HTERT RPE-1 (cell line): Measurements from ENCODE around the gene SDK2.

Experiments used
- in situ Hi-C: fragments of 300-500 bp; cut with MboI; formaldehyde crosslinking; loops from 4 replicates; pipeline ENCODE4 v1.14.3; 2020; ENCODE audit warnings: low sequenced_read_pairs

SDK2 gene

DNA sequence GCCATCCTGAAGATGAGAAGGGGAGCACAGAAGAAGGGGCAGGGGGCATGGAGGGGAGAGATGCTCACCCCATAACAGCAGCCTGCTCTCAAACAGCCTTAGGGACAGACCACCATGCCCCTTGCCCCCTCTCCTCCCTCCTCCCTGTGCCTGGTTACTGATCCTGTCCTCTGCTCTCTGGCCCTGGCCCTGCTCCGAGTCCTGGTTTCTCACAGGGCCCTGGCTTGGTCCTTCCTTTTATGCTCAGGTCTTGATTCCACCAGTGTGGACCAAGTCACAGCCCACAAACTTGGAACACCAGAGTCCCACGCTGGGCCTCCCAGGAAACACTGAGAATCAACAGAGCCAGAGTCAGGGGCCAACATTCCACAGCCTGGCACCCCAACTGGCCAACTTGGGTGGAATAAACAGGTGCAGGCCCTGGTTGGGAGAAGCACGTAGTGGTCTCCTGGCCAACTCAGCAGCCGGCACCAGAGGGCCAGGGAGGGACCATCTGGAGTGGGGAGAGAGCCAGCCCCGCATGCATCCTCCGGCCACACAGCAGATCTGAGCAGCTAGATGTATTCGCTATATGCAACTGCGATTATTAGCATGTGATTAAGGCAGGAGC lies 287.6 kb downstream of the SDK2 start:
- in situ Hi-C loops, result no loop called here

DNA sequence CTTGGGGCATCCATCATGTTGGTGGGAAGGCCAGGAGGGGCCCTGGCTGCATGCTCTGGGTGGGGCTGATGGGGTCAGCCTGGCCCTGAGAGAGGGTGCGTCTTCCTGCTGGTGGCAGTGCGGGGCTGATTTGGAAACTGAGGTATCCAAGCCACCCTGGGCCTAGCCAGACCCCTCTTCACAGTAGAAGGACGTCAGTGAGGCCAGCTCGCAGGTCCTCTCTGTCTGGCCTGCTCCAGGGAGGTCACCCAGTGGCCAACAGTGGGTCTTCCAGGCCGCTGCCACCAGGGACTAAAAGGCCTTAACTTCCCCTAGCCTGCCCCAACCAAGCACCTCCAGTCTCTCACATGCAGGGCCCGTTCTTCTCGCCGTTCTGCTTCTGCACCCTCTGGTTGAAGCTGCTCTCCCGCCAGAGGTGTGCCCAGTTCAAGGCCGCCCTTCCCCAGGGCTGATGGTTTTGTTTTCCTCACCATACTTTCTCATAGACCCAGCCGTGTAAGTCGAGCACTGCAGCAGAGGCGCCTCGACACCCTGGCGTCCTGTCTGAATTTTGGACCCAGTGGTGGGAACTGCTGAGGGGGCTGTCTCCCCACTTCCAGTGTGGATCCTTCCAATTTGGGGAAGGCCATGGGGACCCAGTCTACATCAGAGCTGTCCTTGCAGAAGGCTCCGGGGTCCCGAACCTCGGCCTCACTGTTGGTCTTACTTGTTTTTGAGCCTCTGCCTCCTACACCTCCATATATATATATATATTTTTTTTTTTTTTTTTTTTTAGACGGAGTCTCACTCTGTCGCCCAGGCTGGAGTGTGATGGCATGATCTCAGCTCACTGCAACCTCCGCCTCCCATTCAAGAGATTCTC lies 289.6 kb downstream of the SDK2 start:
- in situ Hi-C loops, result no loop called here

DNA sequence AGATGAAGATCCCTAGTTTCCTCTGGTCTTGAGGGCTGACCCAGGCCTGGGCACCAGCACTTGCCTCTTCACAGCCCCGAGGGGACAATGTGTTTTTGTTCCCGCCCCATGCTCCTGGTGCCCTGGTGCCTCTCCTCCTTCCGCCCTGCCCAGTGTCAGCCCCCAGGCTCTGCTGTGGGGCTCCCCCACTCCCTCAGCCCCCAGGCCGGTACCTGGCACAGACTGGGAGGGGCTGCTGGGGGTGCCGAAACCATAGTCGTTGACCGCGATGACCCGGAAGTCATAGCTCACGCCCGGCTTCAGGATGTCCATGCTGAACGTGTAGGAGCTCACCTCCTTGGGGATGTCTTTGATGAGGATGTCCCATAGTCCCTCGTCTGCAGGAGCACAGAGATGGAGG lies 292.0 kb downstream of the SDK2 start:
- in situ Hi-C loops, result no loop called here

DNA sequence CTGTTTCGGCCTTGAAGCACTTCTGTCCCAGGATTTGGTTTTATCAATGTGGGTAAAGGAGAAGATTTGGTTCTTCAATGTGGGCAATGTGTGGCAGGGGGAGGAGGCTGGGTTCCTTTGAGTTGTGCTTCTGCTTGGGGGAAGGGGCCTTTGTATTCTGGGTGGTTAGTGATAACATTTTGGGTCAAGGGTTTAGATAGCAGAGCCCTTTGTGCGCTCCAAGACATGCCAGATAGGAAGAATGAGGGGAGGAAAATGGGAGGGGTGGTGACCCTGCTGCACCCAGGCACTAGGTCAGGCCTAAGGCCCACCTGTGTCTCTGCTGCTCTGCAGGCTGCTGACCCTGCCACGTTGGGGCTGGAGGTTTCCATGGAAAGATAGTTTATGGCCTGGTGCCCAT lies 292.5 kb downstream of the SDK2 start:
- in situ Hi-C loops, result no loop called here

DNA sequence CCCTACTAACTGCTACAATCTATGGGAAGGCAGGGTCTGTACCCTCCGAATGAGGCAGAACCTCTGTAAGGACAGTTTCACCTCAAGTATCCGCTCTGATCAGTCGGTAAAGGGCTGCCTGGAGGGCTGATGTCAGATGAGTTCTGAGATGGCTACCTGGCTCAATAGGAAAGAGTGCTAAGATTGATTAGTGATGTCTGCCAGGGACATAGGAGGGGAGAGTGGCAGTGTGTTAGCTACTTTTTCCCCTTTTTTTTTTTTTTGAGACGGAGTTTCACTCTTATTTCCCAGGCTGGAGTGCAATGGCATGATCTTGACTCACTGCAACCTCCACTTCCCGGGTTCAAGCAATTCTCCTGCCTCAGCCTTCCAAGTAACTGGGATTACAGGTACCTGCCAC lies 293.4 kb downstream of the SDK2 start:
- in situ Hi-C loops, result no loop called here

DNA sequence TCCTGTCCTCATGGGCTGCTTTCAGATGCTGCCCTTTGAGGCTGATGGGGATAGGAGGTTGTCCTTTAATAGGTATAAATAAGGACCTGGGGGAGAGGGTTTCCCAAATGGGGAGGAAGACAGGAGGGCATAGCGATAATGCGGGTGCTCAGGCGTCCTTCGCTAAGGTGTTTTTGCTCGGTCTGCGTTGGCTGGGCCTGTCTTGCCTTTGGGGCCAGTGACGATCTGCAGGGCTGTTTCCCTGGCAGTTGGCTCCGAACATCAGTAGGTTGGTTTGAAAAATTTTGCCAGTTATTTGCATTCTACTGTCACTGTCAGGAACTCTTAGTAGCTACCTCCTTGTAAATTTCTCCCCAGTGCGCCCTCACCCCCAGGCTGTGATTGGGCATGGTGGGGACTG lies 294.6 kb downstream of the SDK2 start:
- in situ Hi-C loops, result no loop called here

DNA sequence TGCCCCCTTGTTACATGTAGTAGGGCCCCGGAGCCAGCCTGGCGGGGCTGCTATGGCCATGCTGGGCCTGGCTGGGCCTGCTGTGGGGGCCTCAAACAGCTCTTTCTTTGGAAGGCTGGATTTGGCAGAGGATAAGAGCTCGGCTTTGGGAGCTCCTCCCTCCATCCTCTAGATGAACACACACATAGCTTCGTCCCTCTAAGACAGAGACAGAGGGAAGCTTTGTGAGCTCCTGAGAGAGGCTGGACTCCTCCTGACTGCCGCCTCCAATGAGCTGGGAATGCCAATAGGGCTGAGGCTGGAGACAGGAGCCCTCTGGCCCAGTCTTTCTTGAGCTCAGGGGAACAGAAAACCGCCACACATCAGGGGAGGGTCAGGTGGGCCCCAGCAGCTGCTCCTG lies 295.1 kb downstream of the SDK2 start:
- in situ Hi-C loops, result no loop called here

DNA sequence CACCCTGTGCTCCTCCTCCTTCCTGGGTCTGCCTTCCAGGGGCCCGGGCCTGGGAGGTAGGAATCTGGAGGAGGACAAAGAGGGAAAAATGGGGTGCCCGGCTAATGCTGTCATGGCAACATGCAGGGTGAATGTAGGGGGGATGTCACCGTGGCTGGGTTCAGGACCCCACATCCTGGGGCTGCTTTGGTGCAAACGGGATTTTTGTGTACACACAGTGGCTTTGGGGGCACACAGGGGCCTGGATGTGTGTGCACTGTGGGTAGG lies 295.5 kb downstream of the SDK2 start:
- in situ Hi-C loops, result no loop called here

DNA sequence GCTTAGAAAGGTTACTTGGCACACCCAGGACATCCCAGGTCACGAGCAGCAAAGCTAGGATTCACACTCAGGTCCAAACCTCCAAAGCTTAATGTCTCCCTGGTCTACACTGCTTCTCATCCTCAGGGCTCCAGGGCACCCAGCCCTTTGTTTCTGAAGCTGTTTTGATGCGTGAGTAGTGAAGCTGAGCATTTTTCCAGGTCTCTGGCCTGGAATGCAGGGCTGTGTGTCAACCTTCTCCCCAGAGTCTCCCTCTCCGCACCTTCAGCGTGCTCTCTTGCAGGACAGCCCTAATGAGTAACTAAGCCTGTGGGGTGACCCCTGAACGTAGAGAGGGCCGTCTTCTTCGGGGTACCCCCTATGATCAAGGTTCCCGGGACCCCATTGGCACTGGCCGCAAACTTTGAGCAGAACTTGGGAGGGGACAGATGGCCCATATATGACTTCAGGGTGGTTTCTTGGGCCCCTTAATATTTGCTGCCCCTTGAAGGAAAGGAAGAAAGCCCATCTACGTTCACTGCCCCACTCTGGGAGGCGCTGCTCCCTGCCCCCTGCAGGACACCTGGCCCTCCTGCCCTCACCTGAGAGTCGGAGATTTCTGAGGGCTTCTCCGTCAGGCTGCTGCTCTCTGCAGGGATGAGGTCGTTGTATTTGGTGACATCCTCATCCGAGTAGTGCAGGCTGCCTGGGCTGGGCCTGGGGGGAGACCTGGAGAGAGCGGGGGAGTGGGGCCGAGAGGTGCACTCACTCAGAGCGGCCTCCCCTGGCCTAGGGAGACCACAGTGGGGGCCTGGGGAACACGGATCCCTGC lies 296.0 kb downstream of the SDK2 start:
- in situ Hi-C loops, result no loop called here

DNA sequence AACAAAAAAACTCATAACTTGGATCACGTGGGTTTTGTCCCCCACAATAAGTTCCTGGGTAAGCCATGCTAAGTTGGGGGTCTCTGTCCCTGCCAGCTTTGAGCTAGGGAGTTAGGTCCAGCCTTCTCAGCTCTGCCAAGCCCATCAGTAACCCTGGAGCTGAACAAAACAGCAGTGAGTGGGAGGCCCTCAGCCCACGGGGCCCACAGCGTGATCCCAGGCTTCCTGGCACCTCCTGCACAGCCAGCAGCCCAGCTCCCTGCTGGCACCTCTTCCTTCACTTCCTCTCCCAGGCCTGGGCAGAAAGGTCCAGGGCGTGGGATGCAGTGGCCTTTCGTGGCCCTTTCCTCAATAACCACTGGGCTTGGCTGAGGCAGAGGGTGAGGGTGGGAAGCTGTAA lies 296.9 kb downstream of the SDK2 start:
- in situ Hi-C loops, result no loop called here

DNA sequence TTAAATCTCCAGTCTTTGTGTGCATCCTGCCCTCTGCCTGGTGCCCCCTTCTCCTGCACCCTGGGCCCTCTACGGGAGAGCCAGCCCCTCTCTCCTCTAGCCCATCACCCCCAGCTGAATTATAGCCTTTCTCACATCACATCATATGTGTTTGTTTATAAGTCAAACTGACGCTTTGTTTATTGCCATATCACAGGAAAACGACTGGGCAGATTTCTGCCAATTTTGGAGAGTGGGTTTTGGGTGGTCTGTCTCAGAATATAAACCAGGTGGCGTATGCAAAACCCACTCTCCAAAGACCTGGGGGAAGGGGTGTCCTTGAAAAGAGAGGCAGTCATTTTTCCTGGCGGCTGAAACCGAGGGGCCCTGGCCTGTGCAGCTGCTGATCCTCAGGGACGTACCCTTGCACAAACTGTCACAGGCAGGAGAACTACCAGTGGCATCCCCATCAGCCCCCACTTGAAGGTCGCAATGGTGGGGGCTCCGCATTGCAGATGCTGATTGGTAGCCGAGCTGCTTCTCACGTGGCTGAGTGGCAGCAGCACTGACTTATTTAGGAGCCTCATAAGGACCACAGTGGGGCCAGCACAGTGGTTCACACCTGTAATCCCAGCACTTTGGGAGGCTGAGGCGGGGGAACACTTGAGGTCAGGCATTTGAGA lies 297.6 kb downstream of the SDK2 start:
- in situ Hi-C loops, result no loop called here

DNA sequence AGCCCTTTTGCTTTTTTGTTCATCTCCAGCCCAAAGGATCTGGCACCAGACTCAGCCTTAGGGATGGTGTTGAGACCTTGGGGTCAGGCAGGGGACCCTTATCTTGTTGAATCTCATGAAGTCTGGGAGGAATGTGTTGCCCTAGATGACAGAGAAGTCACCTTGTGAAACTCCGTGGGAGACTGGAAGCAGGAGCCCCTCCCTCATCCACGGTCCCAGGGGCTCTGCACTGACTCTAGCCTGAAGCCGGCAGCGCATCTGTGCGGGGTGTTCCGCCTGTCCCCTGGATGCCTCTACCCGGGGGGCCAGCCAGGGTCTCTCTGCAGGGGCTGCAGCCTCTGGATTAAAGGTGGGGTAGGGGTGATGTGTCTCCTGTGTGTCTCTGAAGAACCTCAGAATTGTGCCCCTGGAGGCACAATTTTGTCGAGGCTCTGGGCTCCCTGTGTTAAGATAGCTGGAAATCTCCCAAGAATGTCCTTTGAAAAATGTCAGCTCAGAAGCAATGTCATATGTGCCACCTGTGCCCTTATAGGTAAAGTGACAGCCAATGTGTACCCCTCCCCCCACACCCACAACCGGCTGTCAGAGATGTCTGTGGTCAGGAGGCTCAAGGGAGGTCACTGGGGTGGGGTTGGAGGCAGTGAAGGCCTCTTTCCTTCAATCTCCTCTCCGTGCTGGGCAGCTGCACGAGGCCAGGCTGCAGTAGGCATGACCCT lies 300.3 kb downstream of the SDK2 start:
- in situ Hi-C loops, result no loop called here

DNA sequence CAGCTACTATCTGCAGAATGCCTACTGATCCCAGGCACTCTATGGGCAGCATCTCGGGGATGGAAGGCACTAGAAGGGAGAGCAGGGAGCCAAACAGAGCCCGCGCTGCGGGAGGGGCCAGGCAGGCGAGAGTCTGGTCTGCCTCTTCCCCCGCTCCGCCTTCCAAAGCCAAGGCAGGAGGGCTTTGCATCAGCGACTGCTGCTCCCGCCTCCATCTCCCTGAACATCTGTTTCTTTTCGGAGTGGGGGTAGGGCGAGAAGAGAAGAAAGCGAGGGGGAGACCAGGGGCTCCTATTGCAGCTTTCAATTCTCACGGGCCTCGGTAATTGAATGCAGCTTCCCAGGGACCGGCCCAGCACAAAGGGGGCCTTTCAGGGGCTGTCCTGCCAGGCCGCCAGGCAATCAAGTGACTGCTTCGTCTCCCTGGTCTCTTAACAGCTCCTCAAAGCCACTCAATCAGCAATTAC lies 301.0 kb downstream of the SDK2 start:
- in situ Hi-C loops, result no loop called here

DNA sequence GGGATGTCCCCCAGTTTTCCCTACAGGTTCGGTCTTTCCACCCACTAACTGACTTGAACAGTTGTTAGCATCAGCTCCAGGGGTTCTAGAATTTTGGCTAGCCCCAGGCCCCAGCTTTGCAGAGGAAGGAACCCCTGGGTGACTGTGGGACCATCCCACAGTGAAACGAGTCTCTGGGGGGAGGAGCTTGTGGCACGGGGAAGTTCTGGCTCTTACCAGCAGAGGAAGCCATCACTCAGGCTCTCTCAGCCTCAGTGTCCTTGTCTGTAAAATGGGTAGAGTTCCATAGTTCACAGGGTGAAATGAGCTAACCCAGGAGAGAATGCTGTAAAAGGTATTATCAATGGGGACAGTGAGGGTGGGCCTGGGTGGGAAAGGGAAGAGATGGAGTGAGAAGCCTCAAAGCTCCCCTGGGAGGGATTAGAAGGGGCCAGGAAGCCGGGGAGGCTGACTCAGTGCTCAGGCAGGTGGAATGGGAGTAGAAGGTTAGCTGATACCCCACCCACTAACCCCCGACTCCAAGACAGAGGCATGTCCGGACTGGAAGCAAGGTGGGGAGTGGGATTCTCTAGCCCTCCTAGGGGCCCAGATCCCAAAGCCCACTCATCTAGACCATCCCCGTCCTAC lies 301.6 kb downstream of the SDK2 start:
- in situ Hi-C loops, result no loop called here

DNA sequence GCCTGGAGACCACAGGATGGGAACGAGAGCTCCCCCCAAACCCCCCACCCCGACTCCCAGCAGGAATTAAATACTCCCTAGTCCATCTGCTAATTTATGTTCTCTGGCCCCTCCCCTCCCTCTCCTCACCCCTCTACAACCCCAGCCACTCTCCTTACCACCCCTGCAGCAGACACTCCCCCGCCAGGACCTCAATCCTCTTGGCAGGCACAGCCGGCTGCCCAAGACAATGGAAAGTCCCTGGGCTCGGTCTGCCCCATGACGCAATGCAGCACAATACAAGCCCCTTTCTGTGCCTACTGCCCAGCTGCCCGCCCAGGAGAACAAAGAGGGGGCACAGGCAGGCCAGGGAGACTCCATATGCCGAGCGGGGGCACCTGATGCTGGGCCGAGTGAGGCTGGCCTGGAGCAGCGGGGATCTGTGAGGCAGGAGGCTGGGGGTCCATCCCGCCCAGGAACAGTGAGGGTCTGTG lies 302.2 kb downstream of the SDK2 start:
- in situ Hi-C loops, result no loop called here

DNA sequence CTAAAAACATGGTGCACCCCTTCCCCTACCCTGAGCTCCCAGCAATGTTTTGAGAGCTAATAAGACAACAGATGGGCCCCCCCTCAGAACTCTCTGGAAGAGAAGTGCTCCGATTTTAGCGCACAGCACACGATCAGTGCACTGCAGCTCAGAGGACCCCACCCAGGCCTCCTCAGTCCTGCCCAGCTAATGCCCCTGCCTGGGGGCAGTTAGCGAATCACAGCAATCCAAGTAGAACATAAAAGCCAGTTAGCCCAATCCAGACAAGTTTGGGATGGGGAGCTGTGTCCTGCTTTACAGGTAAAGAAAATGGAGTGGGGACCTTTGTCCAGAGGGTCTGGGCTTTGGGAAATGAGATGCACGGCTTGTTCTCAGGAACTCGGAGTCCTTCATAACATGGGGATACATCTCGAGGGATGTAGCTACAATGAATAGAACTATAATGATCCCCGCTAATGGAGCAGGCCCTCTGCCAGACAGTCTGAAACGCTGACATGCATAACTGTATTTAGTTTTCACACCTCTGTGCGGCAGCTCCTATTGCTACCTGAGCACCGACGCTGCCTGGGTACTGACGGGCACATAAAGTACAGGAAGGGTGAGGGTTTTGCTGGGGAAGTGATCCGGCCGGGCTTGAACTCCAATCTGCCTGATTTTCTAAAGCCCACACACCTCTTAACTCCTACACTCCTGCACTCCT lies 302.7 kb downstream of the SDK2 start:
- in situ Hi-C loops, result no loop called here

DNA sequence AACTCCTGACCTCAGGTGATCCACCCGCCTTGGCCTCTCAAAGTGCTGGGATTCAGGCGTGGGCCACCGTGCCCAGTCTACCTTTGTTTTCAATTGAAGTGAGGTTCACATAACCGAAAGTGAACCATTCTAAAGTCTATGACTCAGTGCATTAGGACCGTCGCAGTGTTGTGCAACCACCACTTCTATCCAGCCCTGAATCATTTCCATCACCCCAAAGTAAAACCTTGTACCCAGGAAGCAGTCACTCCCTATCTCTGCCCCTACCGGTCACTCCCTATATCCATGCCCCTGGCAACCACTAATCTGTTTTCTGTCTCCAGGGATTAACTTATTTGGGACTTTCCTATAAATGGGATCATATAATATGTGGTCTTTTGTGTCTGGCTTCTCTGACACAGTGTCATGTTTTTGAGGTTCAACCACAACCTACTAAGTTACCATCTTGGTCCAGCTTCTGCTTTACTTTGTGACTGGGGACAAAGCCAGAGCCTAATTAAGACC lies 304.1 kb downstream of the SDK2 start:
- in situ Hi-C loops, result no loop called here

DNA sequence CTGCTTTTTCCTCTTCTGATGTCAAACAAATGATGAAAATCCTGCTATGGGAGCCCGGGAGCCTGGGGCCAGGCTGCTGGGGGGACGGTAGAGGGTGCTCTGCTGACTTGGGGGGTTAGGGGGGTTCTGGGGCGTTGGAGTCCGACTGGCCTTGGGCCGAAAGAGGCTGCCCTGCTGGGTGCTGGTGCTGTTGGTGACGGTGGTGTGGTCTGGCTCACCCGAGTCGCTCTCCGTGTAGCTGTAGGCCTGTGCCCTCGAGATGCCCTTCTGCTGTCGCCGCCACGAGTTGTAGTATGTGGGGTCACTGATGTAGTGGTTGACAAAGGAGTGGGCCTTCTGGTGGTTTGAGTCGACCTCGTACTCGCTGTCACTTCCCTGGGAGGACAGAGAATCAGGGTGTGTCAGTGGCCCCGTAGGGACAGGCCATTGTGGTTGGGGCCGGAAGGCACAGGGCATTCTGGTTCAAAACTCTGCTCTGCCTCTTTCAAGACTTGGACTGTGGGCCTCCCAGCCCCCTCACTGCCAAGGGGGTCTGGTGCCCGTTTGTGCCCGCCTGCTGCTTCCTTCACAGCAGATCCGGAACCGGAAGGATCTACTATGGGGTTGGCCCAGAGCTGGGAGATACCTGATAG lies 305.6 kb downstream of the SDK2 start:
- in situ Hi-C loops, result no loop called here

DNA sequence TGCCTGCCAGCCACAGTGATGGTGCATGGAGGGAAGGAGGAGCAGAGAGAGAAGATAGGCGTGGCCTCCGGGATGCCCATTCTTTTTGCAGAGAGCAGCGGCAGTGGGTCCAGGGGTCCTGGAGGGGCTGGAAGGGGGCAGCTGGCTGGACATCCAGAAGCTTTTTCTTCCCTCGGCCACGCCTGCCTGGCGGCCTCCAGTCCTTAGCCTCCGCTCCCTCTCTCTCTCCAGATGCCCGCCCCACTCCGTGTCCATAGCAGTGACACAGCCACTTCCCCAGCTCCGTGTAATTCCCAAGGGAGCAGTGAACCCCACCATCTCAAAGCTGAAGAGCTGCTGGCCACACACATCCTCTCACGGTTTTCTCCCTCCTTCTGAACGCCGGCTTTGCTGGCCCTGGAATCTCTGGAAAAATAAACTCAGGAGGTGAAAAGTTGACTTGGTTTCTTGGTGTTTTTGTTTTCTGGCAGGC lies 306.2 kb downstream of the SDK2 start:
- in situ Hi-C loops, result no loop called here
